Aorta (tissue), 5 donors: Measurements from ENCODE around the gene POLR3C. TPM values are rescaled to one million over a fixed set of nuclear protein-coding genes. Genes with fewer than 3 reads are reported as not detected.

Source experiments
- ATAC-seq: fragments of 200-7000 bp; cut with Tn5 transposase; one replicate; pipeline ENCODE4 v1.9.1; 2022; ENCODE audit warnings: moderate library complexity; ENCODE audit not compliant: low FRiP score
- DNase-seq, 2 donors: peaks; one replicate each; pipeline ENCODE4 v3.0.0-alpha.2; 2020
- H3K27ac ChIP-seq, 2 donors: one replicate each; pipeline ENCODE4 v1.5.1; 2013; ENCODE audit warnings: low read length in 2 of 2, mild to moderate bottlenecking in 2 of 2, moderate library complexity in 2 of 2, control low read depth in 1 of 2, inconsistent platforms in 1 of 2, low read depth in 1 of 2
- H3K27me3 ChIP-seq, 2 donors: one replicate each; pipeline ENCODE4 v1.6.1; 2013; ENCODE audit warnings: control low read depth in 1 of 2, low read length in 1 of 2, mild to moderate bottlenecking in 1 of 2, moderate library complexity in 1 of 2; ENCODE audit not compliant: insufficient read depth in 2 of 2, control insufficient read depth in 1 of 2
- H3K36me3 ChIP-seq, 2 donors: one replicate each; pipeline ENCODE4 v1.6.1; 2013; ENCODE audit warnings: control low read depth in 1 of 2, low read length in 1 of 2, mild to moderate bottlenecking in 1 of 2; ENCODE audit not compliant: insufficient read depth in 2 of 2, control insufficient read depth in 1 of 2
- H3K4me1 ChIP-seq, 2 donors: one replicate each; pipeline ENCODE4 v1.6.1; 2013; ENCODE audit warnings: low read length in 2 of 2, control low read depth in 1 of 2, mild to moderate bottlenecking in 1 of 2, moderate library complexity in 1 of 2; ENCODE audit not compliant: insufficient read depth in 2 of 2, control insufficient read depth in 1 of 2
- H3K4me3 ChIP-seq, 2 donors: one replicate each; pipeline ENCODE4 v1.5.1; 2013; ENCODE audit warnings: low read length in 2 of 2, control low read depth in 1 of 2, mild to moderate bottlenecking in 1 of 2
- H3K9me3 ChIP-seq: one replicate; pipeline ENCODE4 v1.6.1; 2013; ENCODE audit warnings: mild to moderate bottlenecking, low read length; ENCODE audit not compliant: control insufficient read depth
- WGBS, 2 donors: extraction: QIAGEN DNeasy Blood & Tissue Kit; methylation state at CpG; one replicate each; pipeline ENCODE4 v1.1.7; 2013; 5-methylcytosine and 5-hydroxymethylcytosine counted together
- intact Hi-C, 2 donors: fragments of 100-400 bp; cut with DNase I; formaldehyde crosslinking; loops; one replicate each; pipeline versions ENCODE4 v1.14.2 to v1.15.0; 2022
- polyA plus RNA-seq, 2 donors: library from polyadenylated mRNA; stranded (reverse); fragments of 200-250 nt; gene quantifications; one replicate each; pipeline ENCODE4 v1.2.3, GENCODE V29; 2013
- total RNA-seq, 2 donors: library from RNA; stranded (reverse); fragmentation: NEBNext Ultra II Directional; extraction: Animal tissue kit (Norgen Biotek cat#: 25700); gene quantifications; one replicate each; pipeline ENCODE4 v1.2.1, GENCODE V29; 2021
- donor health status: healthy with polysubstance abuse.
- donor health status: Bipolar disorder and iron deficiency.
- donor health status: DM: no; HTN: no; CAD: no.
- donor health status: DM: no; HTN: no; CAD: no.
- donor health status: DM: yes; HTN: yes; CAD: no.

Gene POLR3C
- total and polyA plus RNA-seq, 4 donors, result 14.8 to 25.9 (median 22.4) TPM

DNA sequence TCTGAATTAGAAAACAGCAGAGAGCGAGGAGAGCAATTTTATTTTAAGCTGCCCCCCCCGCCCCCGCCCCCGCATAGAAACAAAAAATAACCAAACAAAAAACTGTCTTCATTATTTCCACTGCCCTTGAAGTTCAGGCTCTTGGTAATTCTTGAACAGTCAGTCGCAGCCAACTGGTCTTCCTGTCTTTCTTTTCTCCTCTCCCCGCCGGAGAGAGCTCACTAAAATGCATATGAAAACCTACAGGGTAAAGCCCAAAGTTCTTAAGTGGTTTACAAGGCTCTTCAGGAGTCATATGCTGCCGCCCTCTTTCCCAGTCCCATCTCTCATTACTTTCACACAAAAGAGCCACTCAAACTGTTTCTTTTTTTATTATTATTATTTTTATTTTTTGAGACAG, 62.8 kb downstream of the POLR3C start:
- DNase-seq (no peak), ATAC-seq (no peak)
- 43 to 52% methylated on average over 8 of the region's 8 CpGs for WGBS, 2 donors
- Histone ChIP-seq H3K4me1 (peaks cover 0 to 6% of the 10 kb centered on the region in 2 donors), H3K36me3 (no peaks in the 10 kb centered on the region), H3K27me3 (no peaks in the 10 kb centered on the region), H3K4me3 (no peak overlapping the region), H3K27ac (no peak overlapping the region), H3K9me3 (no peaks in the 10 kb centered on the region)
- intact Hi-C loops, result no loop called here

DNA sequence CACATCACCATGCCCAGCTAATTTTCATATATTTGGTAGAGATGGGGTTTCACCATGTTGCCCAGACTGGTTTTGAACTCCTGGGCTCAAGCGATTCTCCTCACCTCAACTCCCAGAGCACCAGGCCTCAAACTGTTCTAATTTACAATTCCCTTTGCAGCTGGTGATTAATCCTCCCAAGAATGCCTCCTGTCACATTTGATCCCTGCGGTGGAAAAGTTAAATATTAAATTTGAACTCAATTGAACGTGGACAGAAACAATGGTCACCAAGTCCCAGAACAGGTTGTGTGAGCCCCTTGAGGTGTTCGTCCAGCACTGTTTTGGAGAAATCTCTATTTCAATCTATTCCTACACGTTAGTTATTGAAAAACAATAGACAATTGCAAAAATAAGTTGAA, 63.6 kb downstream of the POLR3C start:
- Histone ChIP-seq H3K27me3 (no peaks in the 10 kb centered on the region), H3K4me3 (no peak overlapping the region), H3K27ac (no peak overlapping the region), H3K9me3 (no peaks in the 10 kb centered on the region), H3K4me1 (peaks cover 0 to 6% of the 10 kb centered on the region in 2 donors), H3K36me3 (no peaks in the 10 kb centered on the region)
- ATAC-seq, result no peak
- 49 to 59% methylated on average over 5 of the region's 5 CpGs for WGBS, 2 donors
- DNase-seq, result no peak
- intact Hi-C loops, result no loop called here

DNA sequence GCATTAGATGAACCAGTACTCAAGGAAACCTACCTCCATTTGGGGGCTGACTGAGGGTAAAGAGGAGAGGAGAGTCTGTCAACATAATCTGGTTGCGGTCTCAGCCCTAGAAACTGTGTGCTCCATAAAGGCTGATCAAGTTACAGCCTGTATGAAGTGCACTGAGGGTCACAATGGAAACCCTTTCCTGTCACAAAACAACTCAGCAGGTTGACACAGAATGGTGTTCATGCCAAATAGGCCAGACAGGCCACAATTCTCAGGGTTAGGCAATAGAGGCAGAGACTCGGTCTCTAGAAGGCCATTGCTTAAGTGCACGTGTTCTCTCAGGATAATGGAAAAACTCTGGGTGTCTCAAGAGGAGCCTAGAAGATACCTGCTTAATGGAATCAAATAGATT, 65.7 kb downstream of the POLR3C start:
- 87 to 94% methylated on average over 3 of the region's 3 CpGs for WGBS, 2 donors
- Histone ChIP-seq H3K36me3 (peaks cover 0 to 2% of the 10 kb centered on the region in 2 donors), H3K9me3 (no peaks in the 10 kb centered on the region), H3K4me3 (no peak overlapping the region), H3K4me1 (peaks cover 6% of the 10 kb centered on the region in 2 donors), H3K27ac (peak overlapping the region in 1 of 2 donors; percentile 68), H3K27me3 (no peaks in the 10 kb centered on the region)
- ATAC-seq, result no peak
- DNase-seq, result no peak
- intact Hi-C loops, result loop anchor here (2.0 to 10.0 kb wide), 2 partner anchors 21 to 125 kb away; partner anchors contain the start of gene ITGA10 (in 1 of the 2)

DNA sequence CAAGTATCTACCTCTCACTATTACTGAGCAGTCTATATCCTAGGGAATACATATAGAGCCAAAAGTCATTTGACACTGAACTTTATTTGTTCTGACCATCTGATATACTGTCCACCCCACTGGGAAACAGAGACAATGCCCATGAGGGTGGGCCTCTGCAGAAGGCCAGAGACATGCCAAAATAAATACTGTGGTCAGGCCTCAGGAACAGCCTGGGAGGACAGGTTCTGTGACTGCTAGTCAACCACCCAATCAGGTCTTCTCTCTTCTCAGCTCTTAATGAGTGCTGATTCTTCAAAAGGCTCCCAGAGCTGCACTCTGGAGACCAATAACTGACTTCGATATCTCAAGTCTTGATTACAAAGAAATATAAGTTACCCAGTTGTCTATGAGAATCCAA, 67.1 kb downstream of the POLR3C start:
- Histone ChIP-seq H3K27me3 (no peaks in the 10 kb centered on the region), H3K36me3 (peaks cover 2% of the 10 kb centered on the region in 2 donors), H3K27ac (peak overlapping the region; percentile 84 to 94), H3K4me3 (no peak overlapping the region), H3K4me1 (peaks cover 6% of the 10 kb centered on the region in 2 donors), H3K9me3 (no peaks in the 10 kb centered on the region)
- intact Hi-C loops, result loop anchor here (2.0 to 10.0 kb wide), 2 partner anchors 20 to 124 kb away; partner anchors contain the start of gene ITGA10 (in 1 of the 2)
- no peak for DNase-seq
- no peak for ATAC-seq
- 11 to 23% methylated on average over 1 of the region's 1 CpG for WGBS, 2 donors

DNA sequence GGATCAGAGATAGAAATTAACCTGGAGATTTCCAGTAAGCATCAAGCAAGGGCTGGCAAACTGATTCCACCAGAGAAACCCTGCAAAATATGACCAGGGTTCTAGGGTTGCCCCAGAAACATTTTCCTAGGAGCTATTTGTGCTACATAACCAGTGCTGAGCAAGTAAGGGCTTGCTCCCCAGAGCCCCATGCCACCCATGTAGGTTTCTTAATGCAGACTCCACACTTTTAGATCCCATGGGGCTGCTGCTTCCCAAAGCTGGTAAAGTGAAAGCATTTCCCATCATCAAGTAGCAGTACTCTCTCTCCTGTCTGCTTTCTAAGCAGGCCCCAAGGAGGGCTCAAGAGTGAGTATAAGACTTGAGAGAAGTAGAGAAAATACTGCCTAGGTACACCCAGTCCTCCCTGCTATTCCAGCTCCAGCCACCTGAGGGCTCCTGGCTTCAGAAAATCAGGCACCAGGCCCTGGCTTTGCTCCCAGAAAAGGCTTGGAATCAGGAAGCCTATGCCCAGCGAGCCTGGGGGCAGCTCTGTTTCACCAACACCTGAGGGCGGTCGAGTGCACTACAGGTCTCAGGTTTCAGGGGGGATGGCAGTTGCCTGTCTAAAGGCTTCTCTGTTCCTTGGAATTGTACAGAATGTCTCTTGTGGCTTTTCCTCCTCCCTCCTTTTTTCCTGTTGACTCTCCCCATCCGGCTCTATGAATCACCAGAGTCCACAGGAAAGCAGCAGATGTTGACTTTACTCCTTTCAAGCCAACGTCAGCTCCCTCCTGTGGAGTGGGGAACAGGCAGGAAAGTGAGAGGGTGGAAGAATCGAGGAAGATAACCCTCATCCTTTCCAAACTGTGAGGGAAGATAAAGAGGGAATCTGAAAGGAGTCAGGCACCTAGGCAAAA, 67.8 kb downstream of the POLR3C start:
- 0% methylated on average over 6 of the region's 6 CpGs for WGBS, 2 donors
- intact Hi-C loops, result loop anchor here (2.0 to 10.0 kb wide), 2 partner anchors 19 to 123 kb away; partner anchors contain the start of gene ITGA10 (in 1 of the 2)
- DNase-seq, result peak; percentile 94 to 96

DNA sequence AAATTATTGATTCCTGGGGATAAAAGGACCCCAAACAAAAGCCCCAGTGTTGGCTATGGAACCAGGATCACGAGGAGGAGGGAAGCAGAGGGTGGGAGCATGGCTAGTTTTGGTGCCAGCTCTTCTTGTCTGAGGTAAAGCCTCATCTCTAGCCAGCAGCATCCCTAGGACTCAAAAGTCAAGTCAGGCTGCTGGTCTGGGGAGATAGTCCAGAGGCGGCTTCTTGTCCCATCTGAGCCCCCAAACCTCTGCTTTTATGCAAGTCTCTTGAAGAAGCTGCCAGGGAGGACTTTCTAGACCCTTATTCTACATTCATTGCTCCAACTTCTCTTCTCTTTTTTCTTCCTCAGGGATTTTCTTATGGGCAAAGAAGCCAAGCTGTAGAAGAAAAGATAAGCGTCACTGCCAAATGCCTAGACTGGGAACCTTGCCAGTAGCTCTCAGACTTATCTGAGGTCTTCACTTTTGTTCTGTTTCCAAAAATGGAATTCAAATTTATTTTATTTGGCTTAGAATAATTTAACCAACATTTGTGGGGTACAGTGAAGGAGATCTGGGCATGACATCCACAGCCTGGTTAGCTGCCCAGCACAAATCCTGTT, 68.6 kb downstream of the POLR3C start:
- Histone ChIP-seq H3K9me3 (no peaks in the 10 kb centered on the region), H3K27me3 (no peaks in the 10 kb centered on the region), H3K4me3 (no peak overlapping the region), H3K36me3 (peaks cover 2 to 3% of the 10 kb centered on the region in 2 donors), H3K4me1 (peaks cover 6% of the 10 kb centered on the region in 2 donors), H3K27ac (peak overlapping the region; percentile 91 to 100)
- intact Hi-C loops, result loop anchor here in 1 of 2 donors (10.0 kb wide), 1 partner anchor 122 kb away; no protein-coding TSS in a partner anchor
- peak; percentile 8 for ATAC-seq
- WGBS, 2 donors, result 5 to 11% methylated on average over 3 of the region's 3 CpGs
- DNase-seq, result no peak

More for the DNA sequence above, 67.8 kb downstream of the POLR3C start:
- Histone ChIP-seq H3K27me3 (no peaks in the 10 kb centered on the region), H3K9me3 (no peaks in the 10 kb centered on the region), H3K4me3 (no peak overlapping the region), H3K4me1 (peaks cover 6% of the 10 kb centered on the region in 2 donors), H3K27ac (peak overlapping the region; percentile 91 to 100), H3K36me3 (peaks cover 2 to 3% of the 10 kb centered on the region in 2 donors)
- ATAC-seq, result peak; percentile 93

DNA sequence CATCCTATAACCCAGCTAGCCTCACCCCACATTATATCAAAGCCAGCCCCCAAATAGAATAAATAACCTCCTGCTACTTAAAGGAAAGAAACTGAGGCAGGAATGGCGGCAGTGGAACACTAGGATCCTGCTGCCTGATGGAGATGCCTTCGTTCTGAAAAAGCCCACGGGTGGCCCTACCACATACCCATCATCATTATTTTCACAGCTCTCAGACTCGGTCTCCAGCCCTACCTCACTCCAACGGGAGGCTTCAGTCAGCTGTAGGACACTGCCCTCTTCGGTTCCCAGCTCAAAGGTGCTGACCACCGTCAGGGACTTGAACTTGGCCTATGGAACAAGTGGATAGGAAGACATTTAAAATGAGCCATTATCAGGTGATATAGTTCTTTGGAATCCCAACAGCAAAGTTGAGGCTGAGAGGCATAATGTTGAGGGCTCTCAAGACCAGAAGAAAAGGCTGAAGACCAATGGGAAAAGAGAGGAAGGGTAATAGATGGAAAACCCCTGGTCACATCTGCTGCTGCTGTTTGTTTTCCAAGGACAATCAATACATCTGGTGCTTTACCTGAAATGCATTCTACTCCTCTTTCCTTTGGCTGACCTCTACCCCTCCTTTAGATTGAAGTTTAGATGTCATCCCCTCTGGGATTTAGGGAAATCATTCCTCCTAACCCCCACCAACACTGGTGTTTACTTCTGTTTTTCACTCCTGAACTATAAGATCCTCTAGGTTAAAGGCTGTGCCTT, 69.5 kb downstream of the POLR3C start:
- H3K4me1 ChIP-seq, result peaks cover 6% of the 10 kb centered on the region in 2 donors
- peak overlapping the region; percentile 91 to 92 for H3K27ac ChIP-seq
- no peaks in the 10 kb centered on the region for H3K27me3 ChIP-seq
- H3K36me3 ChIP-seq, result peaks cover 2 to 4% of the 10 kb centered on the region in 2 donors
- no peak for DNase-seq
- intact Hi-C loops, result loop anchor here in 1 of 2 donors (10.0 kb wide), 1 partner anchor 121 kb away; no protein-coding TSS in a partner anchor
- H3K9me3 ChIP-seq, result no peaks in the 10 kb centered on the region
- no peak overlapping the region for H3K4me3 ChIP-seq
- 55 to 64% methylated on average over 7 of the region's 7 CpGs for WGBS, 2 donors
- ATAC-seq, result no peak
